HG02973 (cell line): ENCODE data around the gene TFPI.

Source experiments
- ATAC-seq: cut with Tn5 transposase; IDR thresholded peaks from one replicate; pipeline ENCODE4 v1.9.1; 2021; ENCODE audit warnings: moderate library complexity; ENCODE audit not compliant: unreplicated experiment

Gene TFPI

DNA sequence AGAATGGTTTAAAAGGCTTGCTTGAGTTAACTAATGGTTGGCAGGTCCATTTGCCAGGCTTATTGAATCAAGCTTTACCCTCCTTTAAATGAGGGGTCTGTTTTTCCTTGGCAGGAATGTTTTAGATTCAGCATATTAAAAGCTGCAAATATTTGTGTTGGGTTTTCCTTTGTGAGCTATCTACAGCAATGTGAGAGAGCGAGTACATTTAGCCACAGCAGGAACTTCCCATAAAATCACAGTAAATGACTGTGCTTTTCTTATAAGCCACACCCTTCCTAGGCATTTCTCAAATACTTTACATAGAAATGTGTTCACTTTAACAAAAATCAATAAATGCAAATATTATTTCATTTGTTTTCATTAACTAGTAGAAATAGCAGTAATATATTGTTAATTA lies 130.1 kb downstream of the TFPI start:
- no peak for ATAC-seq

DNA sequence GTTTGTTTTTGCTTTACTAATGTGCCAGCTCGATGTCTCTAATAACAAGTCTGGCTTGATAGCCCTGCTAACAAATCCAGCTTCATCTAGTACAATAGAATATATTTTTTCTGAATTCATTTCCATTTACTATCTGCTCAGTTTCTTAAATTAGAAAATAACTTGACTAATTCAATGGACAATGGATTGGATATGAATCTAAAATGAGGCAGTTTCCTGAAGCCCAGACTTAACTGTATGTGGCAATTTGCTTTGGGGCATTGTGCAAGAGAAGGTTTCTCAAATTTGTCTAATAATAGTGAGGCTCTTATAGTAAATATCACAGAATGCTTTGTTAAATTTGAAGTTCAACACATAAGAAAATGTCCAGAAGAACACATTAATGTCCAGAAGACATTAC lies 132.0 kb downstream of the TFPI start:
- ATAC-seq: no peak

DNA sequence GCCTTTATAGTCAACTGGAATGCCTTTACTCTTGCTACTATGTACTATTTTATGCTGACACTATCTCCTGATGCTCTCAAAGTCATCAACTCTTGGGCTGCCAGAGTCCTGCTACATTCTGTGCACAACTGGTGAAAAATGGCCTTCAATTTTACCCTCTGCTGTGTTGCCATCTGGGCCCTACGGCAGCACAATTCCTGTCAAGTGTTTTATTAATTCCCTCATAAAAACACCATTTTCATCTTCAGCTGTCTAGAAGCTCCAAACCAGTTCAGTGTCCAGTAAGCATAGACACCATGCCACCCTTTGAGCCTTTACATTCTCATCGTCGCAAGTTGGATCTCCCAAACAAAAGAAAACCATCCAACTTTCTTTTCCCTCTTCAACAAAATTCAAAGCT lies 132.7 kb downstream of the TFPI start:
- ATAC-seq: no peak

DNA sequence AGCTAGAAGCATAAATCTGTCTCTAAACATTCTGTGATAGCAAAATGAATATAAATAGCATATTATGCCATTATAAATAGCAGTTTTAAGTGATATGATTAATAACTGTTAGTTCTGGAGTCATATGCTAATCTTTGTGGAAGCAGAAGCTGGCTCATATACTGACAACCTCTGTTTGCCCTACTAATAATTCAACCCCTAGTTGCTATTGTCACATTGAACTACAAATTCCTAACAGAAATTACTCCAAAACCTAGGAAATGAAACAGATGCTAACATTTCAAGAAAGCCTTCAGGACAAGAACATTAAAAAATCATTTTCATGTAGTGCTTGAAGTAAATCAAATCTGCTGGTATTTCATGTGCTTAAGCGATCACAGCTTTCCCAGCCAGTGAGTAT lies 134.4 kb downstream of the TFPI start:
- ATAC-seq: no peak

DNA sequence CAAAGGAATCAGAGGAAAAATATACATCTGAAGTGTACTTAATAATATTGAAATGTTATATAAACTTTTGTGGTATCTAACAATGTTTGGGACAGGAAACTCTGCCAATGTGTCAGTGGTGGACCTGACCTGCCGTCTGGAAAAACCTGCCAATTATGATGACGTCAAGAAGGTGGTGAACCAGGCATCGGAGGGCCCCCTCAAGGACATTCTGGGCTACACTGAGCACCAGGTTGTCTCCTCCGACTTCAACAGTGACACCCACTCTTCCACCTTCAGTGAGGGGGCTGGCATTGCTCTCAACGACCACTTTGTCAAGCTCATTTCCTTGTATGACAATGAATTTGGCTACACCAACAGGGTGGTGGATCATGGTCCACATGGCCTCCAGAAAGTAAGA lies 138.8 kb downstream of the TFPI start:
- no peak for ATAC-seq
